Stimulated activated CD4-positive, alpha-beta T cell treated with anti-CD3 and anti-CD28 coated beads, Interleukin-1b, Interleukin-23, amount 100 ng/mL, for 24 hours (primary cell): ENCODE data around the gene EMCN.

Experiments
- DNase-seq, 4 experiments: peaks; one replicate each; pipeline ENCODE4 v3.0.0-alpha.2; 2020; ENCODE audit warnings: low read depth in 4 of 4, low spot score in 1 of 4

Gene EMCN

GRCh38 chr4:100493756-100494155 lies 24.1 kb downstream of the EMCN start:
- DNase-seq: no peak

- no peak for DNase-seq
Observed at GRCh38 chr4:100492129-100492528, 25.7 kb downstream of the EMCN start.

GRCh38 chr4:100489305-100489704 lies 28.5 kb downstream of the EMCN start:
- no peak for DNase-seq

GRCh38 chr4:100486496-100486895 lies 31.3 kb downstream of the EMCN start:
- no peak for DNase-seq

DNA sequence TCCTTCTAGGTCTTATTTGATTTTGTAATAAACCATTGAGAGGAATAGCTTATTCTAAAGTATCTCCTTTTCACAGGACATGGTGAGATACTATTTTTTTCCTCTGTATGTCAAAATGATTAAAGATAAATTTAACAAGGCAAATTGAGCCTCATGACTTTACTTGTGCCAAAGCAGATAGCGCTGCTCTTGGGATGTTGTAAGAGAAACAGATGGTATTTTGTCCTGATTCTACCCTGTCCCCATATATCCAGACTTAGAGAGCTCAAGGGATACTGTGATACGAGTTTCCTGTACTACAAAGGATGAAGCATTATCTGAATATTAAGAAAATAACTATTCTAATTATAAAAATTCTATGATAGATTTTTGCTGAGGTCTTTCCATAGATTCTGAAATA lies 34.0 kb downstream of the EMCN start:
- no peak for DNase-seq

GRCh38 chr4:100479971-100480370 lies 37.9 kb downstream of the EMCN start:
- no peak for DNase-seq

- DNase-seq: no peak
Observed at GRCh38 chr4:100469555-100469954, 48.3 kb downstream of the EMCN start.

DNA sequence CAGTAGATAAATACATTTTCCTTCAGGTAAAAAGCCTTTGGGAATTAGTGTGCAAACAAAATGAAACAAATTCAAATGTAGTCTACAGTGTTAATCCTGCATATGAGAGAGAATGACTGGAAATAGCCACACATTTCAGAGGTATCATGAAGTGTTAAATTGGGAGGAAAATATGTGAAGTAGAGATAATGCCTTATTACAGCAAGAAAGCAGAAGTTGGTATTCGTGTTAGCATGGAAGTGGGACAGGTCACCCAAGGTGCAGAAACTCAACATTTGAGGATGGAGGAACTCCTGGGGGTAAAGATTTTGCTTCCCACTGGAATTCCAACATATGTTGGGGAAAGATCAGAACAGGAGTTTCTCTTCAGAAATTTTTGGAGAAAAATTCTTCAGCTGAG lies 51.3 kb downstream of the EMCN start:
- DNase-seq: no peak

DNA sequence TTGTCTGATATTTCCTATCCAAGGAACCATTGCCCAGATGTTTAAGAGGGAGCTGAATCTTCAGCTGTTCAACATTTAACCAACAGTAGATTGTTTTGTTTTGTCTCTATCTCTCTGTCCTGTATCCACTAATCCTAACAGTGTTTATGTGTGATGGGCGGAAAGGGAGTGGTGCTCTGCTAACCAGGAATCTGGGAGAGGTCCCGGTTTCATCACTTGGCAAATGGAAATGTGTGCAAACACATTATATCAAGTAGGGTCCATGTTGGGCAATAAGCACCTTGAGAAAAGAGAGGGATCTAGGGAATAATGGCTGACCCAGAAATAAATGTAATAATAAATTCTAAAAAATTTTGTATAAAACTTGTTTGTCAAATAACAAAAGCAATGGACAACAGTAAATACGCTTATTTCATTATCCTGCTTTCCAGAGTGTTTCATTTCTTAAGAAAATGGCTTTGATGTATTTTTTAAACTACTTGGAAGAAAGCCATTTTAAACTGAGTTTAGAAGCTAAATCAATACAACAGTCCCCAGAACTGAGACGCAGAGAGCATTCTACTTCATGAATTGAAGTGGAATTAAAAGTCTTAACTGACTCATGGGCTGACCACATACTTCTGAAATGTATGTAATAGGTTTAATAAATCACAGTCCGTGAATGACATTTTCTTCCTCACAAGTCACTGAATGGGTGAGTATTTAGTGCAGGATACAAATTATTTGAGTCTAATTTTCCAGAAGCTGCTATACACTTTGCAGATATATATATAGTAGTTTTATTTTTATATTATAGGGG lies 55.8 kb downstream of the EMCN start:
- DNase-seq: no peak

- DNase-seq: no peak
Observed at GRCh38 chr4:100450449-100450848, 67.4 kb downstream of the EMCN start.

GRCh38 chr4:100431416-100431815 lies 86.4 kb downstream of the EMCN start:
- DNase-seq: no peak

DNA sequence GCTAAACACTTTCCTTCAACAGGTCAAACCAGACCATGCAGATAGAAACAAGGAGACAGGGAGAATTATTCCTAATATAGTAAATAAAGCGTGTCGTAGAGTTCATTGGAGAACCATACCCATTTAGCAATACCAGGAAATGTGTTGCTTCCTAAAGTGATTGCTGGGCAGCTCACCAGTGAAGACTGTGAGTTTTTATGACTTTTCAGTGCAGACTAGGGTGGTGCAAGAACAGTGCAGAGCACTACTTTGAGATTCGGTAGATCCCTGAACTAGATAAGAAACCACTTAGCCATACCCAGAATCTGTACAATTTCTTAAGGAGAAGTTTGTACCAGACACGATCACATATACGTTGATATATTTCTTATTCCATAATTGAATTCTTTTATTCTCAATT lies 87.4 kb downstream of the EMCN start:
- DNase-seq: no peak

- DNase-seq: no peak
Observed at GRCh38 chr4:100429616-100430015, 88.2 kb downstream of the EMCN start.

DNA sequence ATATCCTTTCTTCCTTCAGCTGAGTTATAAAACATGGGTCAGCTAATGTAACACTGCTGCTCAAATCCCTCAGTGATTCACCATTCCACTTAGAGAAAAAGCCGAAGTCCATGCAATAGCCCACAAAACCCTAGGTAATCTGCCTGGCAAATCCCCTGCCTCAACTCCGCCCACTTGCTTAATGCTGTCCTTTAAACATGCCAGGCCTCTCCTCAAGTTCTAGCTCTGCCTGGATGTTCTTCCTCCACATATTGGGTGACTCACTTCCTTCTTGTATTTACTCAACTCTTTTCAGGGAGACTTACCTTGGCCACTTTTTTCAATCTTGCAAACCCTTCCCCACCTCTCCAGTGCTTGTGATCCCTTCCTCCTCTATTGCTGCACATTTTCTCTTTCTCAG lies 89.8 kb downstream of the EMCN start:
- no peak for DNase-seq

- no peak for DNase-seq
Observed at GRCh38 chr4:100424376-100424775, 93.4 kb downstream of the EMCN start.

DNA sequence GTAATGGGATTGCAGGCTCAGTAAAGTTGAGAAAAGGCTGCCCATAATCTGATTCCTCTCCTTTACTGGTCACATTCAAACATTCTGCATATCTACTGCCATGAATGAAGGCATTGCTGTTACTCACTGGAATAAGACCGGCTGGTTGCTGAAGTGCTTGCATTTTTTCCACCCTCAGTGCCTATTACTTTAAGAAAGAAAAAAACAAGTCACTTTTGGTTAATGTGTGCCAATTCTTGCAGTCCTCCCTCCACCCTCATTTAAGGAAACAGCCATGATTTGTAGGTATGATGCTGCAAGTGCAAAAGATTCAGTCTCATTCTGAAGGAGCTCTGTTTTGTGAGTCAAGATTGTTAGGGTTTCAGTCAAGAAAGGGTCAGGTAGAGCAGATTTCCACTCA lies 94.9 kb downstream of the EMCN start:
- DNase-seq: no peak

GRCh38 chr4:100421361-100421978 lies 96.4 kb downstream of the EMCN start:
- no peak for DNase-seq

GRCh38 chr4:100420571-100420970 lies 97.3 kb downstream of the EMCN start:
- no peak for DNase-seq

DNA sequence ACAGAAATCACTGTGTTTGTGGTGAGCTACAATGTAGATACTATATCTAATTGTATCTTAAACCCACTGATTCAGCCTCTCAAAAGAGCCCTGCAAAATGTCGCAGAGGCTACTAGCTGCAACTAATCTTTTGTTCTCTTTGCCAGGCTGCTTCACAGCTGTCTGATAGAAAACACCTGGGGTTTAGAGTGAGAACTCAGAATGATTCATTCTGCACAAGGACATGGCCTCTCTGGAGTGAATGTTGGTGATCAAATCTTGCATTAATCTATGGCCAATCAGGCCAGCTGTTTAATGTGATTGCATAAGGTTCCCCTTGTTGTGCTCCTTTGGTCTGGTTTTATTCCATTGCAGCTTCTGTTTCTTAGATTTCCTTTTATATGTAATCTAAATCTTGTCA lies 100.3 kb downstream of the EMCN start:
- DNase-seq: no peak

- no peak for DNase-seq
Observed at GRCh38 chr4:100414016-100414790, 103.6 kb downstream of the EMCN start.

GRCh38 chr4:100391863-100392262 lies 126.0 kb downstream of the EMCN start:
- DNase-seq: no peak

DNA sequence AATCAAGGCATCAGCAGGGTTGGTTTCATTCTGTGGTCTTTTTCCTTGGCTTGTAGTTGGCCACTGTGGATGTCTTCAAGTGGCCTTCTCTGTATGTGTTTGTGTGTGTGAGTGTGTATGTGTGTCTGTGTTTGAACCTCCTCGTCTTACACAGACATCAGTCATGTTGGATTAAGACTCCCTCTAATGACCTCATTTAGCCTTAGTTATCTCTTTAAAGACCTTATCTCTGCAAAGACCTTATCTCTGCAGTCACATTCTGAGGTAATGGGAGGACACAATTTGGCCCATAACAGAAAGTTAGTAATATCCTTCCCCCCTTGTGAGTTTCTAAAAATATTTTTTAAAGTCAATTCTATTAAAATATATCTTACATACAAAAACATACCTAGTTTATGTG lies 126.7 kb downstream of the EMCN start:
- no peak for DNase-seq
